ENCODE measurements around the gene CD200.

DNA sequence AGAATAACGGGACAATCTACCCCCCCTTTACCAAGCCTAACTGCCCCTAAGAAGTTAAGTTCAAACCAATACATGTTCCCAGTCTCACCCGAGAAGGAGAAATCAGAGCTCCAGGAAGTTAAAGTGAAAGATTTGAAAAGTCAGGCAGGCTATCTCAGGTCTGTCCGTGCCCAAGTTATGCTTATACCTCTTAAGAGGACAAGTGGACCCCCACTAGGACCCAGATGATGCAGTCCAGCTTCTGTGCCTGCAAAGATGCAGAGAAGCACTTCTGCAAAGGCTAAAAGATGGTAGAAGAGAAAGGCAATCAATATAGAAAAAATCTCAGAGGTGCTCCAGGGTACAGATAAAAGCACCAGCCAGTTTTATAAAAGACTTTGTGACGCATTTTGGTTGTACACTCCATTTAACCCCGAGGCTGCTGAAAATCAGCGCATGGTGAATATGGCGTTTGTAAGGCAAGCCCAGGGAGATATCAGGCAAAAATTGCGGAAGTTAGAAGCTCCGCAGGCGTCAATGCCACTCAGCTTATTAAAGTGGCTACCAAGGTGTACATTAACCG lies 29.1 kb upstream of the CD200 start:
- TF ChIP-seq, protein P1, sequence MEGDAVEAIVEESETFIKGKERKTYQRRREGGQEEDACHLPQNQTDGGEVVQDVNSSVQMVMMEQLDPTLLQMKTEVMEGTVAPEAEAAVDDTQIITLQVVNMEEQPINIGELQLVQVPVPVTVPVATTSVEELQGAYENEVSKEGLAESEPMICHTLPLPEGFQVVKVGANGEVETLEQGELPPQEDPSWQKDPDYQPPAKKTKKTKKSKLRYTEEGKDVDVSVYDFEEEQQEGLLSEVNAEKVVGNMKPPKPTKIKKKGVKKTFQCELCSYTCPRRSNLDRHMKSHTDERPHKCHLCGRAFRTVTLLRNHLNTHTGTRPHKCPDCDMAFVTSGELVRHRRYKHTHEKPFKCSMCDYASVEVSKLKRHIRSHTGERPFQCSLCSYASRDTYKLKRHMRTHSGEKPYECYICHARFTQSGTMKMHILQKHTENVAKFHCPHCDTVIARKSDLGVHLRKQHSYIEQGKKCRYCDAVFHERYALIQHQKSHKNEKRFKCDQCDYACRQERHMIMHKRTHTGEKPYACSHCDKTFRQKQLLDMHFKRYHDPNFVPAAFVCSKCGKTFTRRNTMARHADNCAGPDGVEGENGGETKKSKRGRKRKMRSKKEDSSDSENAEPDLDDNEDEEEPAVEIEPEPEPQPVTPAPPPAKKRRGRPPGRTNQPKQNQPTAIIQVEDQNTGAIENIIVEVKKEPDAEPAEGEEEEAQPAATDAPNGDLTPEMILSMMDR (IDR thresholded peaks at IDR 0.05), result no peak
- TF ChIP-seq EP300 (IDR thresholded peaks at IDR 0.05) (no peak), POLR2A (IDR thresholded peaks at IDR 0.05) (no peak)

Measured in suprapubic skin (tissue), 3 donors.